ENCODE data around the gene NELFA. TPM values are rescaled to one million over a fixed set of nuclear protein-coding genes. Genes with fewer than 3 reads are reported as not detected.

Gene NELFA
- total RNA-seq, 3 donors from 2014 or later (not counting 1 experiment from before 2014, with no cell fraction given) = 38.7 to 47.6 (median 46.0) TPM

DNA sequence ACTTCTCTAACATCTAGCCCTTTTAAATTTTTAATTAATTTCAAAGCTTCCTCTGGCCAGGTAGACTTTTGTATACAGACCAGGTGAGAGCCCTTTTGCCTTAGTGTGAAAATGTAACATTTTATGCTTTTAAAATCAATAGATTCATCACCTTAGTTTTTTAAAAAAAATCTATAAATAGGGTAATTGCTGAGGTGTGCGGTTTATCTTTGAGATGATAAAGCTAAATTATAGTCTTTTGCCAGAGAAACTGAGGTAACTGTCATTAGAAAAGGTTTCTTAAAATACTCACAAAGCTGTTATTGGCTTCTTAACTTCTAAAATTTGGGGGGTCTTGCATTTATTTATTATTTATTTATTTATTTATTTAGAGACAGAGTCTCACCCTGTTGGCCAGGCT lies 62.9 kb downstream of the NELFA start:
- TF ChIP-seq, protein P1, sequence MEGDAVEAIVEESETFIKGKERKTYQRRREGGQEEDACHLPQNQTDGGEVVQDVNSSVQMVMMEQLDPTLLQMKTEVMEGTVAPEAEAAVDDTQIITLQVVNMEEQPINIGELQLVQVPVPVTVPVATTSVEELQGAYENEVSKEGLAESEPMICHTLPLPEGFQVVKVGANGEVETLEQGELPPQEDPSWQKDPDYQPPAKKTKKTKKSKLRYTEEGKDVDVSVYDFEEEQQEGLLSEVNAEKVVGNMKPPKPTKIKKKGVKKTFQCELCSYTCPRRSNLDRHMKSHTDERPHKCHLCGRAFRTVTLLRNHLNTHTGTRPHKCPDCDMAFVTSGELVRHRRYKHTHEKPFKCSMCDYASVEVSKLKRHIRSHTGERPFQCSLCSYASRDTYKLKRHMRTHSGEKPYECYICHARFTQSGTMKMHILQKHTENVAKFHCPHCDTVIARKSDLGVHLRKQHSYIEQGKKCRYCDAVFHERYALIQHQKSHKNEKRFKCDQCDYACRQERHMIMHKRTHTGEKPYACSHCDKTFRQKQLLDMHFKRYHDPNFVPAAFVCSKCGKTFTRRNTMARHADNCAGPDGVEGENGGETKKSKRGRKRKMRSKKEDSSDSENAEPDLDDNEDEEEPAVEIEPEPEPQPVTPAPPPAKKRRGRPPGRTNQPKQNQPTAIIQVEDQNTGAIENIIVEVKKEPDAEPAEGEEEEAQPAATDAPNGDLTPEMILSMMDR (IDR thresholded peaks at IDR 0.05) = no peak
- H3K9me3 Mint-ChIP-seq = no peaks in the 10 kb centered on the region
- no peak overlapping the region for H3K27ac ChIP-seq (ENCODE audit: low read length)
- H3K36me3 ChIP-seq (ENCODE audit: control insufficient read depth, insufficient read depth, low read length) = peaks cover 11% of the 10 kb centered on the region
- peaks cover 17% of the 10 kb centered on the region for H3K4me1 ChIP-seq (ENCODE audit: control insufficient read depth, insufficient read depth, low read length)
- ATAC-seq (no peak), DNase-seq (no peak)
- H3K4me3 ChIP-seq (ENCODE audit: low read length) = no peak overlapping the region
- H3K4me3 Mint-ChIP-seq = no peak overlapping the region
- no peaks in the 10 kb centered on the region for H3K27me3 ChIP-seq (ENCODE audit: control insufficient read depth, insufficient read depth, low read length)
- H3K9me3 ChIP-seq (ENCODE audit: control insufficient read depth, insufficient read depth, low read length) = no peaks in the 10 kb centered on the region
- intact Hi-C loops (cut with micrococcal nuclease) = no loop called here
- no peak overlapping the region for H3K27ac Mint-ChIP-seq
- H3K27me3 Mint-ChIP-seq (ENCODE audit: low read depth in 2 of 2) = no peaks in the 10 kb centered on the region
- no peaks in the 10 kb centered on the region for H3K36me3 Mint-ChIP-seq
- WGBS (ENCODE audit: insufficient coverage) = no CpG with 5 or more reads among the region's 1 CpG
- H3K4me1 Mint-ChIP-seq = peaks cover 9% of the 10 kb centered on the region in 2 donors

- WGBS (ENCODE audit: insufficient coverage) = 86% methylated on average over 11 of the region's 11 CpGs
- DNase-seq (no peak), ATAC-seq (no peak)
- TF ChIP-seq, protein P1 (IDR thresholded peaks at IDR 0.05) = no peak
- Mint-ChIP-seq H3K9me3 (no peaks in the 10 kb centered on the region), H3K36me3 (no peaks in the 10 kb centered on the region), H3K4me3 (no peak overlapping the region), H3K27ac (no peak overlapping the region), H3K4me1 (peaks cover 9% of the 10 kb centered on the region in 2 donors), H3K27me3 (ENCODE audit: low read depth in 2 of 2) (no peaks in the 10 kb centered on the region)
- no peak overlapping the region for H3K27ac ChIP-seq (ENCODE audit: low read length)
- peaks cover 14% of the 10 kb centered on the region for H3K4me1 ChIP-seq (ENCODE audit: control insufficient read depth, insufficient read depth, low read length)
- no peaks in the 10 kb centered on the region for H3K27me3 ChIP-seq (ENCODE audit: control insufficient read depth, insufficient read depth, low read length)
- no peaks in the 10 kb centered on the region for H3K9me3 ChIP-seq (ENCODE audit: control insufficient read depth, insufficient read depth, low read length)
- H3K36me3 ChIP-seq (ENCODE audit: control insufficient read depth, insufficient read depth, low read length) = peaks cover 11% of the 10 kb centered on the region
- intact Hi-C loops (cut with micrococcal nuclease) = no loop called here
- H3K4me3 ChIP-seq (ENCODE audit: low read length) = no peak overlapping the region
Measured at GRCh38 chr4:1945124-1945895, 63.5 kb downstream of the NELFA start.

- Mint-ChIP-seq H3K4me1 (peaks cover 4 to 6% of the 10 kb centered on the region in 2 donors), H3K9me3 (no peaks in the 10 kb centered on the region), H3K27me3 (ENCODE audit: low read depth in 2 of 2) (no peaks in the 10 kb centered on the region), H3K27ac (no peak overlapping the region), H3K4me3 (no peak overlapping the region), H3K36me3 (no peaks in the 10 kb centered on the region)
- DNase-seq (no peak), ATAC-seq (no peak)
- Histone ChIP-seq H3K4me3 (ENCODE audit: low read length) (no peak overlapping the region), H3K9me3 (ENCODE audit: control insufficient read depth, insufficient read depth, low read length) (no peaks in the 10 kb centered on the region), H3K27me3 (ENCODE audit: control insufficient read depth, insufficient read depth, low read length) (no peaks in the 10 kb centered on the region), H3K4me1 (ENCODE audit: control insufficient read depth, insufficient read depth, low read length) (peaks cover 3% of the 10 kb centered on the region), H3K27ac (ENCODE audit: low read length) (no peak overlapping the region), H3K36me3 (ENCODE audit: control insufficient read depth, insufficient read depth, low read length) (peaks cover 14% of the 10 kb centered on the region)
- TF ChIP-seq, protein P1 (IDR thresholded peaks at IDR 0.05) = no peak
- intact Hi-C loops (cut with micrococcal nuclease) = no loop called here
- over 99% methylated on average over 6 of the region's 7 CpGs for WGBS (ENCODE audit: insufficient coverage)
Measured at GRCh38 chr4:1943928-1944327, 64.8 kb downstream of the NELFA start.

- Mint-ChIP-seq H3K4me3 (no peak overlapping the region), H3K9me3 (no peaks in the 10 kb centered on the region), H3K4me1 (no peaks in the 10 kb centered on the region), H3K27ac (no peak overlapping the region), H3K27me3 (ENCODE audit: low read depth in 2 of 2) (no peaks in the 10 kb centered on the region), H3K36me3 (no peaks in the 10 kb centered on the region)
- H3K9me3 ChIP-seq (ENCODE audit: control insufficient read depth, insufficient read depth, low read length) = no peaks in the 10 kb centered on the region
- no peaks in the 10 kb centered on the region for H3K27me3 ChIP-seq (ENCODE audit: control insufficient read depth, insufficient read depth, low read length)
- no peak overlapping the region for H3K4me3 ChIP-seq (ENCODE audit: low read length)
- DNase-seq (no peak), ATAC-seq (no peak)
- H3K27ac ChIP-seq (ENCODE audit: low read length) = no peak overlapping the region
- peaks cover 16% of the 10 kb centered on the region for H3K36me3 ChIP-seq (ENCODE audit: control insufficient read depth, insufficient read depth, low read length)
- TF ChIP-seq, protein P1 (IDR thresholded peaks at IDR 0.05) = no peak
- intact Hi-C loops (cut with micrococcal nuclease) = no loop called here
- H3K4me1 ChIP-seq (ENCODE audit: control insufficient read depth, insufficient read depth, low read length) = no peaks in the 10 kb centered on the region
- 98% methylated on average over 7 of the region's 7 CpGs for WGBS (ENCODE audit: insufficient coverage)
Measured at GRCh38 chr4:1940566-1940965, 68.2 kb downstream of the NELFA start.
